ENCODE results near the gene KDM4C. TPM values are rescaled to one million over a fixed set of nuclear protein-coding genes. Genes with fewer than 3 reads are reported as not detected.

Gene KDM4C
- total RNA-seq, 2 experiments from 2014 or later = 51.5 to 60.3 TPM

- no peaks in the 10 kb centered on the region for H3K9me2 ChIP-seq (ENCODE audit: insufficient read depth, low read length)
- TF ChIP-seq CTCF (conservative IDR thresholded peaks at IDR 0.05; ENCODE audit: low read length) = no peak
- no peak for TF ChIP-seq EZH2phosphoT487 (IDR thresholded peaks at IDR 0.05; ENCODE audit: borderline replicate concordance, low read depth, low read length)
- DNase-seq (ENCODE audit: low spot score) = no peak
- H3K4me1 ChIP-seq (ENCODE audit: insufficient read depth, low read length, poor library complexity, severe bottlenecking) = no peaks in the 10 kb centered on the region
- no peaks in the 10 kb centered on the region for H3K9me3 ChIP-seq (ENCODE audit: low read length)
- ChIA-PET POLR2A (interaction anchor here (0.6 to 1.4 kb wide), 2 partner anchors 19 to 39 kb away, joined by 3 to 4 read pairs; no protein-coding TSS in a partner anchor), CTCF (ENCODE audit: unreplicated experiment) (interaction anchor here (0.6 kb wide), 2 partner anchors 278 to 370 kb away, joined by 3 to 4 read pairs; no protein-coding TSS in a partner anchor)
- H2AFZ ChIP-seq (ENCODE audit: low read length) = no peak overlapping the region
- no peaks in the 10 kb centered on the region for H4K20me1 ChIP-seq (ENCODE audit: insufficient read depth, low read length)
- H3K4me2 ChIP-seq (ENCODE audit: low read length) = no peak overlapping the region
- BruUV-seq (replicated peaks) = no TSS peak
- H3K36me3 ChIP-seq (ENCODE audit: insufficient read depth, low read length) = peaks cover 23% of the 10 kb centered on the region; the same call in 1 of the 2 replicates
- H3K27ac ChIP-seq (ENCODE audit: low read depth, low read length, poor library complexity, severe bottlenecking) = no peak overlapping the region
- intact Hi-C loops (cut with micrococcal nuclease; ENCODE audit: unreplicated experiment) = no loop called here
- no peak overlapping the region for H3K4me3 ChIP-seq (ENCODE audit: low read depth, low read length, poor library complexity, severe bottlenecking)
- no peaks in the 10 kb centered on the region for H3K79me2 ChIP-seq (ENCODE audit: insufficient read depth, low read depth, low read length)
Measured at GRCh38 chr9:6819529-6819928, 61.8 kb downstream of the KDM4C start.

GRCh38 chr9:6822696-6823095 is 64.9 kb downstream of the KDM4C start:
- Histone ChIP-seq H3K79me2 (ENCODE audit: insufficient read depth, low read depth, low read length) (no peaks in the 10 kb centered on the region), H3K9me2 (ENCODE audit: insufficient read depth, low read length) (no peaks in the 10 kb centered on the region), H3K4me3 (ENCODE audit: low read depth, low read length, poor library complexity, severe bottlenecking) (no peak overlapping the region), H3K9me3 (ENCODE audit: low read length) (no peaks in the 10 kb centered on the region), H3K36me3 (ENCODE audit: insufficient read depth, low read length) (peaks cover 17% of the 10 kb centered on the region; the same call in 1 of the 2 replicates), H2AFZ (ENCODE audit: low read length) (no peak overlapping the region), H3K4me1 (ENCODE audit: insufficient read depth, low read length, poor library complexity, severe bottlenecking) (no peaks in the 10 kb centered on the region), H3K27ac (ENCODE audit: low read depth, low read length, poor library complexity, severe bottlenecking) (no peak overlapping the region), H3K4me2 (ENCODE audit: low read length) (no peak overlapping the region), H4K20me1 (ENCODE audit: insufficient read depth, low read length) (no peaks in the 10 kb centered on the region)
- ChIA-PET POLR2A (no interaction called here), CTCF (ENCODE audit: unreplicated experiment) (no interaction called here)
- BruUV-seq (replicated peaks) = no TSS peak
- TF ChIP-seq CTCF (conservative IDR thresholded peaks at IDR 0.05; ENCODE audit: low read length) = no peak
- no peak for TF ChIP-seq EZH2phosphoT487 (IDR thresholded peaks at IDR 0.05; ENCODE audit: borderline replicate concordance, low read depth, low read length)
- no peak for DNase-seq (ENCODE audit: low spot score)
- intact Hi-C loops (cut with micrococcal nuclease; ENCODE audit: unreplicated experiment) = no loop called here

GRCh38 chr9:6827439-6828145 is 69.8 kb downstream of the KDM4C start:
- Histone ChIP-seq H3K4me1 (ENCODE audit: insufficient read depth, low read length, poor library complexity, severe bottlenecking) (no peaks in the 10 kb centered on the region), H3K79me2 (ENCODE audit: insufficient read depth, low read depth, low read length) (no peaks in the 10 kb centered on the region), H3K36me3 (ENCODE audit: insufficient read depth, low read length) (peaks cover 30% of the 10 kb centered on the region), H4K20me1 (ENCODE audit: insufficient read depth, low read length) (no peaks in the 10 kb centered on the region), H3K9me3 (ENCODE audit: low read length) (no peaks in the 10 kb centered on the region), H2AFZ (ENCODE audit: low read length) (no peak overlapping the region), H3K9me2 (ENCODE audit: insufficient read depth, low read length) (no peaks in the 10 kb centered on the region), H3K27ac (ENCODE audit: low read depth, low read length, poor library complexity, severe bottlenecking) (no peak overlapping the region), H3K4me2 (ENCODE audit: low read length) (no peak overlapping the region), H3K4me3 (ENCODE audit: low read depth, low read length, poor library complexity, severe bottlenecking) (no peak overlapping the region)
- intact Hi-C loops (cut with micrococcal nuclease; ENCODE audit: unreplicated experiment) = no loop called here
- CTCF ChIA-PET (ENCODE audit: unreplicated experiment) = interaction anchor here (2.0 kb wide), 1 partner anchor 11 kb away, joined by 5 read pairs; no protein-coding TSS in a partner anchor
- DNase-seq (ENCODE audit: low spot score) = peak; percentile 51
- POLR2A ChIA-PET = interaction anchor here (0.9 to 1.2 kb wide), 4 partner anchors 11 to 730 kb away, joined by 3 to 4 read pairs (median 3); no protein-coding TSS in a partner anchor
- BruUV-seq (replicated peaks) = no TSS peak
- TF ChIP-seq EZH2phosphoT487 (IDR thresholded peaks at IDR 0.05; ENCODE audit: borderline replicate concordance, low read depth, low read length) = no peak
- peak; percentile 88 for TF ChIP-seq CTCF (conservative IDR thresholded peaks at IDR 0.05; ENCODE audit: low read length)
